Measurements from ENCODE around the gene CNN3.

Gene CNN3

DNA sequence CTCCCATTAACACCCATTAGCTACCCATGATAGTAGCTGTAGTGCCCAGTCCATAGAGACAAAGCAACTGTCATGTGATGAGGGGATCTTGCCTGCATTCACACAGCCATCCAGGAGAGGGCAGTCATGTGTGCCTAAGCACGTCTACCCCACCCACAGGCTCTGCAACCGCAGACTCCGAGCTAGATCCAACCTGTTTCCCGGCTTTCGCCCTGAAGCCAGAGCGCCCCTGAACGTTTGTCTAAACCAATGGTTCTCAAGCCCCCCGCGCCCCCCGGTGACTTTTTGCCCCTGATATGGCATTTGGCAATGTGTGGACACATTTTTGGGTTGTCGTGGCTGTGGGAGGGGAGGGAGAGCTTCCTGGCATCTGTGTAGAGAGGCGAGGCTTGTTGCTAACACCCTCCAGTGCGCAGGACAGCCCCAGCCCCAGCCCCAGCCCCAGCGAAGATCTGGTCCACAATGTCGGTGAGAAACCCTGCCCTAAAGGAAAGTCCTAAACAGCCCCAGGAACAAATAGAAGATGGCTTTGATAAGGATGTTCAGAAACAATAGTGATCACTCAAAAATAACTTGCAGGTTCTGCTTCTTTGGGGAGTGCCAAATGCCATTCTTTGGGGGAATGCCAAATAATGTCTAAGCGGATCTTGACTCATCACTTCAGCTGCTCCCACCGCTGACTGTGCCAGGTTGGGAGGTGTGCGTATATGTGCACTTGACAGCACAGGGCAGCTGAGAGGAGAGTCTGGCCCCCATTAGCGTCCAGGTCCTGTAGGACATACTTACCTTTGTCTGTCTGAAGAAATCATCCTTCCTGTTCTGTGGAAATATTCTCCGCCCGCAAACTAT, 72.2 kb downstream of the CNN3 start:
- peak; percentile 81 for DNase-seq

DNA sequence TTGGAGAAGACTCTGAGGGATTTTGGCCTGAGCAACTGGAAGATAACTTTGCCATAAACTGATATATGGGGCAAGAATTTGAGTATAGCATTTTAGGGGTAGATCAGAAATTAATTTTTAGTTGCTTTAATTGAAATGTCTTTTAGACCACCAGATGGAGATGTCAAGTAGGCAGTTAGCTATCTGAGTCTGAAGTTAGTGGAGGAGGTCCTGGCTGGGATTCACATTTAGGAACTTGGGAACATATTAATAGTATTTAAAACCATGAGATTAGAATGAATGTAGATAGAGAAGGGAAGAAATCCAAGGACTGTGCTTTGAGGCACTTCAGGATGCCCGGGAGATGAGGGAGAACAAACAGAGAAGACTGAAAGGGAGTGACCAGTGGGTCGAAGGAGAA, 74.1 kb downstream of the CNN3 start:
- DNase-seq: no peak

GRCh38 chr1:94851571-94851970, 75.3 kb downstream of the CNN3 start:
- DNase-seq: no peak
